ENCODE data around the gene ANLN. TPM values are rescaled to one million over a fixed set of nuclear protein-coding genes. Genes with fewer than 3 reads are reported as not detected.
A peak's percentile ranks its signal among the peaks of the same experiment; 100 is the strongest.

Gene ANLN
- total RNA-seq: 1 to 10 TPM; 2.2 to 2.4 TPM

DNA sequence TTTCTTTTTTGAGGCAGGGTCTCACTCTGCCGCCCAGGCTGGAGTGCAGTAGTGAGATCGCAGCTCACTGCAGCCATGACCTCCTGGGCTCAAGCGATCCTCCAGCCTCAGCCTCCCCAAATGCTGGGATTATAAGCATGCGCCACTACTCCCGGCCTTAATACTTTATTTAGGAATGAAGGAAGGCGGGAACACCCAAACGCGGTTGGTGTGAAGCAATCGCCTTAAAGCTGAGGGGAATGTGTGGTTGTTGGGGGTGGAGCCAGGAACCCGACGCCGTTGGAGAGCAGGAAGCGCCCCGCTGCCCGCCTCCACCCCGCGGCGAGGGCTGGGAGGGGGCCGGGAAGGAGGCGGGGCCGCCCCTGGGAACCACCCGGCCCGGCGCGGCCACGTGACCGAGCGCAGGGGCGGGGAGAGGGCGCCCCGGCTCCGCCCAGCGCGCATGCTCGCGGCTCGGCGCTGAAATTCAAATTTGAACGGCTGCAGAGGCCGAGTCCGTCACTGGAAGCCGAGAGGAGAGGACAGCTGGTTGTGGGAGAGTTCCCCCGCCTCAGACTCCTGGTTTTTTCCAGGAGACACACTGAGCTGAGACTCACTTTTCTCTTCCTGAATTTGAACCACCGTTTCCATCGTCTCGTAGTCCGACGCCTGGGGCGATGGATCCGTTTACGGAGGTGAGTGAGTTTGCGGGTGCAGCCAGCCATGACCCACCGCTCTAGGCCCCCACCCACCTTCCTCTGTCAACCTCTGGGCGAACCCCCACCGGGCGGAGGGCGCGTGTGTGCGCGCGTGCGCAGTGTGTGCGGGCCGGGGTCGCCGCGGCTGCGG is at the start of gene ANLN:
Gene ANLN, plus strand, starts transcription at position 492 of the 828 bp plus-strand sequence. Its CDS starts 165 bp downstream, at position 657.
- DNase-seq (ENCODE audit: low spot score) (peak; percentile 74), ATAC-seq (ENCODE audit: insufficient number of reproducible peaks, low FRiP score, low read depth) (peak; percentile 99)
- H3K36me3 ChIP-seq: no peaks in the 10 kb centered on the region
- H3K27me3 ChIP-seq (replicated peaks; ENCODE audit: insufficient read depth): no peaks in the 10 kb centered on the region
- H3K27ac ChIP-seq: peak within 1 kb of the TSS; percentile 68 to 87
- TF ChIP-seq, protein P1, sequence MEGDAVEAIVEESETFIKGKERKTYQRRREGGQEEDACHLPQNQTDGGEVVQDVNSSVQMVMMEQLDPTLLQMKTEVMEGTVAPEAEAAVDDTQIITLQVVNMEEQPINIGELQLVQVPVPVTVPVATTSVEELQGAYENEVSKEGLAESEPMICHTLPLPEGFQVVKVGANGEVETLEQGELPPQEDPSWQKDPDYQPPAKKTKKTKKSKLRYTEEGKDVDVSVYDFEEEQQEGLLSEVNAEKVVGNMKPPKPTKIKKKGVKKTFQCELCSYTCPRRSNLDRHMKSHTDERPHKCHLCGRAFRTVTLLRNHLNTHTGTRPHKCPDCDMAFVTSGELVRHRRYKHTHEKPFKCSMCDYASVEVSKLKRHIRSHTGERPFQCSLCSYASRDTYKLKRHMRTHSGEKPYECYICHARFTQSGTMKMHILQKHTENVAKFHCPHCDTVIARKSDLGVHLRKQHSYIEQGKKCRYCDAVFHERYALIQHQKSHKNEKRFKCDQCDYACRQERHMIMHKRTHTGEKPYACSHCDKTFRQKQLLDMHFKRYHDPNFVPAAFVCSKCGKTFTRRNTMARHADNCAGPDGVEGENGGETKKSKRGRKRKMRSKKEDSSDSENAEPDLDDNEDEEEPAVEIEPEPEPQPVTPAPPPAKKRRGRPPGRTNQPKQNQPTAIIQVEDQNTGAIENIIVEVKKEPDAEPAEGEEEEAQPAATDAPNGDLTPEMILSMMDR (IDR thresholded peaks at IDR 0.05): no peak
- no peaks in the 10 kb centered on the region for H3K9me3 ChIP-seq
- peak within 1 kb of the TSS; percentile 77 for H3K4me3 ChIP-seq
- peaks cover 0 to 26% of the 10 kb centered on the region in 2 donors for H3K4me1 ChIP-seq (ENCODE audit: control insufficient read depth in 1 of 2, low read depth in 2 of 2)

GRCh38 chr7:36343548-36343947 is 46.1 kb upstream of the ANLN start:
- no peaks in the 10 kb centered on the region for H3K36me3 ChIP-seq
- H3K27ac ChIP-seq: no peak overlapping the region
- H3K4me1 ChIP-seq (ENCODE audit: control insufficient read depth in 1 of 2, low read depth in 2 of 2): peaks cover 0 to 2% of the 10 kb centered on the region in 2 donors
- H3K27me3 ChIP-seq (replicated peaks; ENCODE audit: insufficient read depth): no peaks in the 10 kb centered on the region
- no peaks in the 10 kb centered on the region for H3K9me3 ChIP-seq
- DNase-seq (ENCODE audit: low spot score): no peak
- no peak overlapping the region for H3K4me3 ChIP-seq
- ATAC-seq (ENCODE audit: insufficient number of reproducible peaks, low FRiP score, low read depth): no peak
- TF ChIP-seq, protein P1 (IDR thresholded peaks at IDR 0.05): no peak

GRCh38 chr7:36344622-36345021 is 45.0 kb upstream of the ANLN start:
- H3K27me3 ChIP-seq (replicated peaks; ENCODE audit: insufficient read depth): no peaks in the 10 kb centered on the region
- DNase-seq (ENCODE audit: low spot score): no peak
- H3K27ac ChIP-seq: no peak overlapping the region
- no peaks in the 10 kb centered on the region for H3K36me3 ChIP-seq
- TF ChIP-seq, protein P1 (IDR thresholded peaks at IDR 0.05): no peak
- H3K4me3 ChIP-seq: no peak overlapping the region
- no peaks in the 10 kb centered on the region for H3K9me3 ChIP-seq
- H3K4me1 ChIP-seq (ENCODE audit: control insufficient read depth in 1 of 2, low read depth in 2 of 2): peaks cover 0 to 4% of the 10 kb centered on the region in 2 donors
- ATAC-seq (ENCODE audit: insufficient number of reproducible peaks, low FRiP score, low read depth): no peak

- Histone ChIP-seq H3K27me3 (replicated peaks; ENCODE audit: insufficient read depth) (no peaks in the 10 kb centered on the region), H3K9me3 (no peaks in the 10 kb centered on the region), H3K36me3 (no peaks in the 10 kb centered on the region), H3K27ac (no peak overlapping the region), H3K4me1 (ENCODE audit: control insufficient read depth in 1 of 2, low read depth in 2 of 2) (peaks cover 0 to 4% of the 10 kb centered on the region in 2 donors), H3K4me3 (no peak overlapping the region)
- ATAC-seq (ENCODE audit: insufficient number of reproducible peaks, low FRiP score, low read depth): no peak
- TF ChIP-seq, protein P1 (IDR thresholded peaks at IDR 0.05): no peak
- no peak for DNase-seq (ENCODE audit: low spot score)
Observed at GRCh38 chr7:36346260-36346831, 43.3 kb upstream of the ANLN start.

- peaks cover 0 to 4% of the 10 kb centered on the region in 2 donors for H3K4me1 ChIP-seq (ENCODE audit: control insufficient read depth in 1 of 2, low read depth in 2 of 2)
- no peaks in the 10 kb centered on the region for H3K27me3 ChIP-seq (replicated peaks; ENCODE audit: insufficient read depth)
- no peaks in the 10 kb centered on the region for H3K36me3 ChIP-seq
- TF ChIP-seq, protein P1 (IDR thresholded peaks at IDR 0.05): no peak
- H3K9me3 ChIP-seq: no peaks in the 10 kb centered on the region
- ATAC-seq (ENCODE audit: insufficient number of reproducible peaks, low FRiP score, low read depth) (no peak), DNase-seq (ENCODE audit: low spot score) (no peak)
- no peak overlapping the region for H3K4me3 ChIP-seq
- no peak overlapping the region for H3K27ac ChIP-seq
Observed at GRCh38 chr7:36348256-36348655, 41.4 kb upstream of the ANLN start.

Data from thoracic aorta (tissue), 2 donors.